Stimulated activated CD8-positive, alpha-beta memory T cell treated with anti-CD3 and anti-CD28 coated beads, Interleukin-15, amount 100 ng/mL, for 1 hour (primary cell): Measurements from ENCODE around the gene SELPLG.
"Not testable (repeated sequence)": the region's sequence is repeated elsewhere in the genome, so short reads cannot be mapped to it uniquely, and the experiment has no call there.

Experiments
- DNase-seq: peaks from one replicate; pipeline ENCODE4 v3.0.0-alpha.2; 2020; ENCODE audit warnings: low read depth

Gene SELPLG

DNA sequence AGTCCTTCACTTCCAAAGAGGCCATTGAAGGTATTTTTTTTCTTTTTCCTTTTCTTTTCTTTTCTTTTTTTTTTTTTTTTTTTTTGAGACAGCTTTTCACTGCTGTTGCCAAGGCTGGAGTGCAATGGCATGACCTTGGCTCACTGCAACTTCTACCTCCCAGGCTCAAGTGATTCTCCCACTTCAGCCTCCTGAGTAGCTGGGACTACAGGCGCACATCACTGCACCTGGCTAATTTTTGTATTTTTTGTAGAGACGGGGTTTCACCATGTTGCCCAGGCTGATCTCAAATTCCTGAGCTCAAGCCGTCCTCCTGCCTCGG is 14.8 kb downstream of the SELPLG start:
- DNase-seq: not testable (repeated sequence)

DNA sequence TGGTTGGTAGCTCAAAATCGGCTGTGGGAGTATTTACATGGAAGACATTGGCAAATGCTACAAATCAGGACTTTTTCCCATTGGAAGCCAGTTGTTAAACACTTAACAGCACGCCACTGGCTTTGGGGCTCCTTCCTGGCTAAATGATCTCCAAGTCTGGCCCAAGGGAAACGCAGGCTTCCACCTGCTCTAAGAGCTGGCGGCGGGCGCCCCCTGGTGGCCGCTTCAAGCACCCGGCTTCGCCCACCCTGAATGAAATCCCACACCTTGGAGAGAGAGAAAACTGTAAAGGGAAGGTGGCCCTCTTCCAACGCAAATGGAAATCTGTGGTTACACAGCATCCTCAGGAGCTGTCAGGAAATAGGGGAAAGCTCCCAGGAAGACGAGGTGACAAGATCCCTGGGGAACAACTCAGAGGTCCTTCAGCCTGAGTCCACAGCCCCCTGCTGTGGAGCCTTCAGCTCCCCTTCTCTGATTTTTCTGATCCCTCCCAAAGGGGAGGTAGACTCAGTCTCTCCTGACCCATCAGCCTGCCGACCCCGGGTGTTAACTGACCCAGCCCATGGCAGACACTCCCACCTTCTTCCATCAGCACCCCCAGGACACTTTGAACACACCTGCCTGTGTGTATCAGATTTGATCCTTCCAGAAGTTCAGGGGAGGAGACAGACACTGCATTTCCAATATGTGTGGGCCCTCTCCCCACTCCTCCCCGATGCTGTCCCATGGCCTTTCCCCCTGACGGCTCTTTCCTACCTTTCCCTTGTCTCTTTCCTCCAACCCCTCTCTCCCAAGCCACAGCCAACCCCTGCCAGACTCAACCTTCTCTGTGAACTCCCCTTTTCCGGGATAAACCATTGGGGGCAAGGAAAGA is 15.4 kb downstream of the SELPLG start:
- DNase-seq: peak; percentile 56

DNA sequence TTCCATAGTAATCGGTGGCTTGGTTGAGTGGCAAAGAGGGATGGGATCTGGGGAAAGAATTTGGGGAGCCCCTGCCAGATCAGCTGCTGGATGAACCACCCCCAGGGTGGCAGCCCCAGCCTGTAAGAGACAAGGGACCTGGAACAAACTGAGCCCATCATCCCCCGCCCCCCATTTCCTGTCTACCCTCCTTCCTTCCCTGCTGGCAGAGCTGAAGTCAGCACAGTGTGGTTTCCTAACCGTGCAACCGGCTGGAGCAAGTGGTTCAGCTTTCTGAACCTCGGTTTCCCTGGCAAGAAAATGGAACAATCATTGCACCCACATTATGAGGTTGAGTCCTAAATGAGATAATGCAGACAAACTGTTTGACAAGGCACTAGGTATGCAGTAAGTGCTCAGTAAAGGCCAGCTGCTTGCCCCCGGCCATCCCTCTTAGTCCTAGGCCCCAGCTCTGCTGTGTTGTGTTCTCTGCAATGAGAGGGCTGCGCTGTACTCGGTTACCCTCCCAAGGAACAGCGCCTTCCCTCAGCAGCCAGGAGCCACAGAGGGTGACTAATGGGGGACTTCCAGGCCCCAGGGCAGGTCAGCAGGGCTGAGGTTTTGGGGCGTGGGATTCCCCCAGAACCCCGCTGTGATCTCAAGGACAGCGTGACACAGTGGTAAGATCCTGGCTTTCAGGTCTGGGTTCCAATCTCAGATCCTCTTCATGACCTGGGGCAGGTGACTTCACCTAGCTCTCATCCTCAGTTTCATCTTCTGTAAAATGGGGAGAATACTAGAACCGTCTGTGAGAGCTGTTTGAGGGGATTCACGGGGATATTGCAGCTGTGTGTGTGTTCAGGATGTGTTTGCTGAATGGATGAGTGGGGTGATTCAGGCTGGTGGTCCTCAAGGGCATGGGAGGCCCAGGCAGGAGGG is 16.5 kb downstream of the SELPLG start:
- DNase-seq: peak; percentile 44

DNA sequence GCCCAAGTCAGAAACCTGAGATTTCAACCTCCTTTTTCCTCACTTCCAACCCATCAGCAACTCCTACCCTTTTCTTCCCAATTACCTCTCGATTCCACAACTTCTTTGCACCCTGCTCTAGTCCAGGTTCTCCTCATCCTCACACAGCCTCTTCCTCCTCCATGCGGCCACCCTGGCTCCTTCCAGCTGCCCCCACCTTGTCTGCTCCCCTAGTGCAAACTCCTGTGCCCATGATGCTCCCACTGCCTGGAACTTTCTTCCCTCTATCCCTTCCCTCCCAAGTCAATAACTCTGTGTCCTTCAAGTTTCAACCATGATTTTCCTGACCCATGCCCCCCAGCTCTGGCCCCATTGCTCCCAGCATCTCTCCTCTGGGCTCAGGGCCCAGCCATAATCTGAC is 17.3 kb downstream of the SELPLG start:
- DNase-seq: no peak

DNA sequence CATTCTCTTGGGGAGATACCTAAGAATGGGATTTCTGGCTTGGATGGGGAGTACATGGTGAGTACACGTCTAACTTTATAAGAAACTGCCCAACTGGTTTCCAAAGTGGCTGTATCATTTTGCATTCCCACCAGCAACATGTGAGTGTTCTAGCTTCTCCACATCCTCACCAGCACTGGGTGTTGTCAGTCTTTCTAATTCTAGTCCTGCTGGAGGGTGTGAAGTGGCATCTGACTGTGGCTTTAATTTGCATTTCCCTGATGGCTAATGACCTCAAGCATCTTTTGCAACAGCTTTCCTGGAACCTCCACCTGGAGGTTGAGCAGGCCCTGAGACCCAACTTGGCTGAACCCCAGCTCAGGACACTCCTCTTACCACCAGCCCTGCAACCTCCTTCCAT is 17.8 kb downstream of the SELPLG start:
- DNase-seq: no peak

DNA sequence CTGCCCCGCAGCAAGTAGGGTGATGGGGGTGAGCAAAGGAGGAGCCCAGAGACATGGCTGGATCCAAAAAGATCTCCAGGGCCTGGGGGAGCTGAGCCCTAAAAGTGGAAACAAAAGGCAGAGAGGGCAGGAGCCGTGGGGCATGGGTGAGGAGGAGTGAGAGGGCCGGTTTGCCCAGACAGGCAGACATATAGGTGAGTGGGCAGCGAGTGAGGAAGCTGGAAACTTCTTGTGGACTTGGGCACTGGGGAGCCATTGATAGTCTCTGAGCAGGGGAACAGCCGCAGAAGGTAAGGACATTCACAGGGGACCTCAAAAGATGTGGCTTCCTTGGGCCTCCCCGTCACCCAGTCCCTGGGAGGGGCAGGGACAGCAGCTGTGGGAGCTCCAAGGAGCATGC is 19.1 kb downstream of the SELPLG start:
- no peak for DNase-seq

DNA sequence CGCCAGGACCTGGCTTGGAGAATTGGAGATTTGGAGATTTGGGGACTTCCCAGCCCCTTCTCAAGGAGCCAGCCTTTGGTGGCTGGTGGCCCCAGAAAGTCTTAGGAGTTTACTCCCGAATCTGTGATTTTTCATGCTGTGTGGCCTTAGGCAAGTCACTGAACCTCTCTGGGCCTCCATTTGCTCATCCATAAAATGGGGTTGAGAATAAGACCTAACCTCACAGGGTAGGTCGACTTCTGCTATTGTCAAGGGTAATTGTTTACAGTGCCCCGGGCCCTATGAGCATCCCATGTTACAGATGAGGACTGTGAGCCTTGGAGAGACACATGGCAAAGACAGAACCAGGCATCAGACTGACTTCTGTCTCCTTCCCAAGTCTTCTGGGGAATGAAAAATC is 19.7 kb downstream of the SELPLG start:
- DNase-seq: no peak

DNA sequence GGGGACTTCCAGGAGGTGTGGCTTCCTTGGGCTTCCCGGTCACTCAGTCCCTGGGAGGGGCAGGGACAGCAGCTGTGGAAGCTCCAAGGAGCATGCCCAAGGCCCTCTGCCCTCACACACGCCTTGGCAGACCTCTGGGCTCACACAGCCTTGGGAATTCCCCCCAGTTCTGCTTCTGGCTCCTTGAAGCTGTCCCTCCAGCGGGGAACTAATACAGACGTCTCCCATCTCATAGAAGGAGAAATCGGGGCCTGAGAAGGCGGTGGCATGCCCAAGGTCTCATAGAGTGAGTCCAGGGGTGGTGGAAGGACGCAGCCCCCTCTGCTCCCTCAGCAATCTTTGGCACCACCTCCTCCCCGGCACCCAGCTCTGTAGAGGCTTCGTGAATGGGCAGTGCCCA is 20.1 kb downstream of the SELPLG start:
- no peak for DNase-seq

DNA sequence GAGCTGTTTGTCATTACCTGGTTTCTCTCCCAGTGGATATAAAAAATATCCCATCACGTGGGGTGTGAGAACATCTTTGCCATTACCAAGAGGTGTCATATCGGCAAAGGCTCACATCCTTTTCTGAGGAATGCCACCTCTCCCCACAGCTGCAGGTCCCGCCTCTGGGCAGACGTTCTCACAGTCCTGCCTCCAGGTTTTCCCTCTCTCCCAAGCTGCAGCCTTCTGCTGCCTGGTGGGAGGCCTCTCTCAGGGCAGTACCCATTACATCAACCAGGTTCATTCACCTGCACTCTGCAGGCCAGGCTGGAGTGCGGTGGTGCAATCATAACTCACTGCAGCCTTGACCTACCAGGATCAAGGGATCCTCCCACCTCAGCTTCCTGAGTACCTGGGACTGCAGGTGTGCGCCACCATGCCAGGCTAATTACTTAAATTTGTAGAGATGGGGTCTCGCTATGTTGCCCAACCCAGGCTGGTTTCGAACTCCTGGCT is 20.9 kb downstream of the SELPLG start:
- DNase-seq: no peak

DNA sequence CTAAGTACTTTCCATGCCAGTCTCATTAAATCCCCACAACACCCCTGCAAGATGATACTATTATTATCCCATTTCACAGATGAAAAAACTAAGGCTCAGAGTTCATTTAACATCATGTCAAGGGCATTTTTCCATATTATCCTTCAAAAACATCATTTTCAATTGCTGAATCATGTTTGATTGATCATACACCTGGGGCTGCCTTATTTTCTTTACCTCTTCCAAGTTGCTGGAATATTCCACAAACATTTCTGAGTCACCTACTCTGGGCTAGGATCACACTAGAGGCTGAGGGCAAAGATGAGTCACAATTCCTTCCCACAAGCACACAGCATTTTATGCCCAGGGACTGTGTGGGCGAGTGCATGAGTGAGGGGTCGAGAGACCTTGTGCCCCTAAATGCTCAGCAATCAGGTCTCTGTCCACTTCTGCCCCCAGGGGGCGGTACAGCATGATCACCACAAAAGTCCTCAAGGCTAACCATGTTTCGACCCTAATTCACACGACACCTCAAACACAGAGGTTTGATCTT is 21.7 kb downstream of the SELPLG start:
- DNase-seq: no peak

DNA sequence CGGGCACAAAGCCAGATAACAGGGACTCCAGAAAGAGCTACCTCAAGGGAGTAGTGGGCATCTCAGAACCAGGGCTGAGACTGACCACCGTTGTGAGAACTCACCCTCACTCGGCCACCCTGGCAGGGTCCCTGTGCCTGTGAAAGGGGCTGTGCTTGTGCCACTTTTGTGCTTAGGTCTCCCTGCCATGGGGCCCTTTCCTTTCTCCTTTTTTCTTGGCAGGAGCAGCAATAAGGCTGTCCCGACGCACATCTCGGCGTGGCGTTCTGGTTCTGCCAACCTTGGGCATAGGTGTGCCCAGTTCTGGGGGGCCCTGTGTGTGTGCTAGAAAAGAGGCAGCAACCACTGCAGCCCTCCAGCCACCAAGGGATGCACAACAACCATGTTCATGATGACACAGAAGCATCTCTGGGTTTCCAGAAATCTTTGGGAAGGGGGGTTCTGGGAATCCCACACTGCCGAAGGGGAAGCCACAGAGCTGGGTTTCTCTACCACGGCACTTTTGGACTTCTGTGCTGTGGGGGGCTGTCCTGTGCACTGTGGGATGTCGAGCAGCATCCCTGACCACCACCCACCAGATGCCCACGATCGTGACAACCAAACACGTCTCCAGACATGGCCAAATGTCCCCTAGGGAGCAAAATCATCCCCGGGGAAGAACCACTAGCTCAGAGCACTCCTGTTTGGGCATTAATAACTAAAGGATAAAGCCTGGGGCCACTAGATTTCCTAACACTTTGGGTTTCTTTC is 22.7 kb downstream of the SELPLG start:
- DNase-seq: no peak

DNA sequence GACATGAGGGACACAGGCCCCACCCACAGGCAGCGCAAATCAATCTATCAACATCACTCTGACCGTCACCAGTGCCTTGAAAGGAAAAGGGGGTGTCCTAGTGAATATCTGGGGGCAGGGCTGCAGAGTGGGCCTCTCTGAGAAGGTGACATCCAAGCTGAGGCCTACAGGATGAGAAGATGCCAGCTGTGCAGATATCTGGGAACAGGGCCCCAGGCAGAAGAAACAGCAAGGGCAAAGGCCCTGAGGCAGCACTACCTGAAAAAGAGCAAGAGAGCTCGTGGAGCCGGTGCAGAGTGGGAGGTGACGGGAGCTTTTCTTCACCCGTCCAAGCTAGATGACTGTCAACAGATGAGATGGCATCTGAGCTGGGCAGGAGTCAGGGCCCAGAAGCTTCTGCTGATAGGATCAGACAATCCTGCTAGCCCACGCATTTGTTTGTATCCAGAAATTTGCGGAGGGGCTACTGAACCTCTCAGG is 23.3 kb downstream of the SELPLG start:
- DNase-seq: no peak

DNA sequence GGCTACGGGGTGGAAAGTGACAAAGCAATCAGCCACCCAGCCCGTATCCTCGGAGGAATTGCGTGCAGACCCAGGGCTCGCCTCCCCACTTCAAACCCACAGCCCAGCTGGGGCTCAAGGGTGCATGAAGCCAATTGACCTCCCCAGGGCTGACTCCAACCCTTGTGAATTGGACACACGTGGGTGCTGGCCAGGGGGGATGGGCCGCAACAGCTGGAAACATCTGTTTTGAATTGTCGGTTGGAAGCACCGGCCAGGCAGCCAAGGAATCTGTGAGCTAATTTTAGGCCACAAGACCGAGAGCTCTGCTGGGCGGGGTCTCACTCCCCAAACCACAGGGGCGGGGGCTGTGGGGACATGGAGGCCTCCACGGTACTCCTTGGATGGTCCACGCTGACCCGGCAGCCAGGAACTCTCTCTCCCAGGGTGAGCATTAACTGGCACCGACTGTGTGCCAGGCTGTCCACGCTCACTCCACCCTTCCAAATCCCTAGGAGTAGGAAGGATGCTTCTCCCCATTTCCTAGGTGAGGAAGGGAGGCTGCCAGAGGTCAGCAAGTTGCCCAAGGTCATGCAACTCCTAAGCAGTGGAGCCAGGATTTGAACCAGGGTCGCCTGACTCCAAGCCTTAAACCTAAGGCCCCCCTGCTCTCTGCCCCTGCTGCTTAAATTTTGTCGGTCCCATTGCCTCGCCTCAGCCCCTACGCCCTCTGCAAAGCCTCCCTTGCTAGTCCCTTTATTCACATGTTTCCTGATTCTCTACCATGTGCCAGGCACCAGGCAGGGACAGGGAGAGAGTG is 24.0 kb downstream of the SELPLG start:
- DNase-seq: no peak

DNA sequence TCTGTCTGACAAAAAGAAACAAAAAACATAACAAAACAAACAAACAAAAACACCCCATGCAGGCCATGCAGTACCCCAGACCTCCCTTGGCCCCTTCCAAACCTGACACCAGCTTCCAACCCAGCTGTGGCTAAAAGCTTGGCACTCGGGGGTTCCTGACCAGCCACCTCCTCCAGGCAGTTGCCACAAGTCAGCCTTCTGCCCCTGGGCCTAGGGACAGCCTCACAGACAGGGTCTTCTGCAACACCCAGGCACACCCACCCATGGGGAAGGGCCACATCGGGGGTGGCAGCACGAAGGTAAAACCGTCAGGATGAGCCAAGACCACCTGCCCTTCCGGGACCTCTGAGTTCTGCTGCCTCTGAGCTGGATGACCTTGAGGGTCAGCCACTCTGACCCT is 25.1 kb downstream of the SELPLG start:
- DNase-seq: no peak

DNA sequence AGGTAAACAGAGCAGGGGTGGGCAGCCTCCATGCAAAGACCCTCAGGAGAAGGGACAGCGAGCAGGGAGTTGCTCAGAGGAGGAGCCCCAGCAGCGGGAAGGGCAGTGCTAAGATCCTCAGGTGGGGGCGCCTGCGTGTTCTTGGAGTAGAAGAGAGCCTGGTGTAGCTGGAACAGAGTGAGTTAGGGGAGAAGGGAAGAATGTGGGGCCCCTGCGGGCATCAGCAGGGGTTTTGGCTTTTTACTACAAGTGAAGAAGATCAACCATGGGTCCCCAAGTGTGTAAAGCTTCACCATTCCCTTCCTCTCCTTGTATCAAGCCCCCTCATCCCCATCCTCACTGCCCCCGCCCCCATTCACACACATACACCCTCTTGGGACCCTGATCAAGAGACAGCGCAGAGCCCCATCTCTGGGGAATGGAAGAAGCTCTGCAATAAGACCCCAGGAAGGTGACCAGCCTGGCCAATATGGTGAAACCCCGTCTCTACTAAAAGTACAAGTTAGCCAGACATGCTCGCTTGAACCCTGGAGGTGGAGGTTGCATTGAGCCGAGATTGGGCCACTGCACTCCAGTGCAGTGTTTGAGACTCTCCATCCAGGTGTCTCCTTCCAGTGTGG is 25.6 kb downstream of the SELPLG start:
- no peak for DNase-seq

DNA sequence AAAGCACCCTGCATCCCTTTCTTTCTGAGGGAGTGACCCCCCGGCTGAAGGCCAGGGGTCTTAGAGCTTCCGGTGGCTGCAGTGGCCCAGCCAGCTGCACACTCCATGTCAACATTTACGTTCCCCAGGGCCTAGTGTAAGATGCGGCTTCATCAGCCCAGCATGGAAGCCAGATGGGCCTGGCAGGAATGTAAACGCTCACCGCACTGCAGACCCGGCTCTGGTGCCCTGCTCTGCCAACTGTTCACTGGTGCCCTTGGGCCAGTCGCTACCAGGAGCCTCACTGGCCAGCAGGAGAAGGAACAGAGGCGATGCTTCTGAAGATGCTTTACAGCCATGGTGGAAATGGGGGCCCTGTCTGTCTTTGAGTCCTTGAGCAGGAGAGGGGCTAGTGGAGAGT is 27.2 kb downstream of the SELPLG start:
- DNase-seq: no peak

DNA sequence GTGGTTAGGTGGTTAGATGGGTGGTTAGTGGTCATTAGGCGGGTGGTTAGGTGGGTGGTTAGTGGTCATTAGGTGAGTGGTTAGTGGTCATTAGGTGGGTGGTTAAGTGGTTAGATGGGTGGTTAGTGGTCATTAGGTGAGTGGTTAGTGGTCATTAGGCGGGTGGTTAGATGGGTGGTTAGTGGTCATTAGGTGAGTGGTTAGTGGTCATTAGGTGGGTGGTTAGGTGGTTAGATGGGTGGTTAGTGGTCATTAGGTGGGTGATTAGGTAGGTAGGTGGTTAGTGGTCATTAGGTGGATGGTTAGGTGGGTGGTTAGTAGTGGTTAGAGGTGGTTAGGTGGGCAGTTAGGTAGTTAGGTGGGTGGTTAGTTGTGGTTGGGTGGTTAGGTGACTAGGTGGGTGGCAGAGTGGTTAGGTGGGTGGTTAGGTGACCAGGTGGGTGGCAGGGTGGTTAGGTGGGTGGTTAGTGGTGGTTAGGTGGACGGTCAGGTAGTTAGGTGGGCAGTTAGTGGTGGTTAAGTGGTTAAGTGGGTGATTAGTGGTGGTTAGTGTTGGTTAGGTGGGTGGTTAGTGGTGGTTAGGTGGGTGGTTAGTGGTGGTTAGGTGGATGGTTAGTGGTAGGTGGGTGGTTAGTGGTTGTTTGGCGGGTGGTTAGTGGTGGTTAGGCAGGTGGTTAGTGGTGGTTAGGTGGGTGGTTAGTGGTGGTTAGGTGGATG is 27.8 kb downstream of the SELPLG start:
- no peak for DNase-seq

DNA sequence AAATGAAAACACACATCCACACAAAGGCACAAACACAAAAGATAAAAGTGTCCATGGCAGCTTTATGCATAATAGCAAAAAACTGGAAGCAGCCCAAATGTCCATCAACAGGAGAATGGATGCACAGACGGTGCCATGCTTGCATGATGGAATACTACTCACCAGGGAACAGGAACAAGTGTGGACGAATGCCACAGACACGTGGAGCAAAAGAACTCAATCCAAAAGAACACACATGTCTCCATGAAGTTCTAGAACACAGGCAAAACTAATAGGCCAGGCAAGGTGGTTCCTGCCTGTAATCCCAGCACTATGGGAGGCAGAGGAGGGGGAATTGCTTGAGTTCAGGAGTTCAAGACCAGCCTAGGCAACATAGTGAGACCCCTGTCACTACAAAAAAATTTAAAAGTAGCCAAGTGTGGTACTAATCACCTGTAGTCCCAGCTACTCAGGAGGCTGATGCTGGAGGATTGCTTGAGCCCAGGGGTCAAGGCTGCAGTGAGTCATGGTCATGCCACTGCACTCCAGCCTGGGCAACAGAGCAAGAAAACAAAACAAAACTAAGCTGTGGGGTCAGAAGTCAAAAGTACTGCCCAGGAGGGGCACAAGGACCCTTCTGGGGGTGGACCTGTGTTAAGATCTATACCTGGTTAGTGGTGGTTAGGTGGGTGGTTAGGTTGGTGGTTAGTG is 28.5 kb downstream of the SELPLG start:
- no peak for DNase-seq

DNA sequence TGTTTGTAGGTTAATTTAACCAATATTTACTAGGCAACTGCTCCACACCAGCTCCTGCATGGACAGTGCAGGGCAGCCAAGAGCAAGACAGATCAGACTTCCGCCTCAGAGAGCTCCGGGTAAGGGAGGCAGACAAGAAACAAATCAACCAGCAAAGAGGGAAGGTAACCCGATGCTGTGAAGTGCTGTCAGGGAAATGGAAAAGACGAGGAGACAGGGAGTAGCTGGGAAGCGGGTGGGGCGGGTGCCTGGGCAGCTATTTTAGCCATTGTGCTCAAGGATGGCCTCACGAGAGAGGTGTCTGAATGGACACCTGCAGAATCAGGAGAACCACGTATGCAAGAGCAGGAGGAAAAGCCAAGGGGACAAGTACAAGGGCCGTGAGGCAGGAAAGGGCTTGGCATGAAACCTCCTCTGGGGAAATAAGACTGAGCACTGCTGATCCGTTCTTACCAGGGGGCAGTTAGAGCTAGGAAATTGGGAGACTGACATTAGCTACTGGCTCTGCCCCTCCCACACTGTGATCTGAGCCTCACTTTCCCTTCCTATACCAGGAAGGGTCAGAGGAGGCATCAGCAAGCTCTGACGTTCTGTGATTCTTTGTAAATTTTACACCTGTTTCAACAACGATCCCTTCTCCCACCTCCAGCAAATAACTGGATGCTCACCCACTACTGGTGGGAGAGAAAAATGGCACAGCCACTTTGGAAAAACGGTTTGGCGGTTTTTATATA is 29.3 kb downstream of the SELPLG start:
- DNase-seq: no peak
